Measurements from ENCODE around the gene CNTNAP1.
A peak's percentile ranks its signal among the peaks of the same experiment; 100 is the strongest.
"Not testable (repeated sequence)": the region's sequence is repeated elsewhere in the genome, so short reads cannot be mapped to it uniquely, and the experiment has no call there.

The CNTNAP1 gene

GRCh38 chr17:42704837-42705494 lies 22.6 kb downstream of the CNTNAP1 start:
- DNase-seq (ENCODE audit: low read depth, low spot score): peak; percentile 42

GRCh38 chr17:42706732-42707131 lies 24.4 kb downstream of the CNTNAP1 start:
- peak; percentile 92 for DNase-seq (ENCODE audit: low read depth, low spot score)
- no peak overlapping the region for H3K4me3 ChIP-seq (ENCODE audit: low read length)

More at GRCh38 chr17:42704837-42705494, 22.6 kb downstream of the CNTNAP1 start:
- no peak overlapping the region for H3K4me3 ChIP-seq (ENCODE audit: low read length)

- no peak overlapping the region for H3K4me3 ChIP-seq (ENCODE audit: low read length)
- DNase-seq (ENCODE audit: low read depth, low spot score): no peak
Measured at GRCh38 chr17:42708588-42708987, 26.3 kb downstream of the CNTNAP1 start.

GRCh38 chr17:42709561-42709960 lies 27.2 kb downstream of the CNTNAP1 start:
- H3K4me3 ChIP-seq (ENCODE audit: low read length): no peak overlapping the region
- no peak for DNase-seq (ENCODE audit: low read depth, low spot score)

DNA sequence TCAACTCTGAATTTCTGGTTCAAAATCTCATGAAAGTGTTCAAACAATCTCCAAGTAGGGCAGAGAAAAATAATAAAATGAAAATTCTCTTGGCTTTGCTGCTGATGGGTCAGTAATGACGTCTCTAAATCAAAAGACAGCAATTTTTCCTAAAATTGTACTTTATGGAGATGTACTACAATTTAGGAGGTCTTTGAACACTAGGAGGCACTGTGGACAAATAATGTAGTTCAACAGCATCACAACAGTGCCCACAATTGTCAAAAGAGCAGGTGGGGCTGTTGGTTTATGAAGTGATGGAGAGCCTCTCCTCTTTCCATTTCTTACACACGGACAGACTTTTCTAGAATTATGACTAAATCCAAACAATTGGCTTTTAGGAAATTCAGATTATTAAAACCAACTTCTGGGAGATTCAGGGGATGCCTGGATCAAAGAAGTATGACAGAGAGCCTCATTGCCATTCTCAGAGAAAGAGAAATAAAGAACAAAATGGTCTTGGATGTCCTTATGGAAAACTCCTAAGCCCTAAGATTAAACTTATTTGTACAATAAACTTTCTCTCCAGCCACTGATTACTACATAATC lies 38.8 kb downstream of the CNTNAP1 start:
- peak; percentile 67 for DNase-seq (ENCODE audit: low read depth, low spot score)
- H3K4me3 ChIP-seq (ENCODE audit: low read length): no peak overlapping the region

DNA sequence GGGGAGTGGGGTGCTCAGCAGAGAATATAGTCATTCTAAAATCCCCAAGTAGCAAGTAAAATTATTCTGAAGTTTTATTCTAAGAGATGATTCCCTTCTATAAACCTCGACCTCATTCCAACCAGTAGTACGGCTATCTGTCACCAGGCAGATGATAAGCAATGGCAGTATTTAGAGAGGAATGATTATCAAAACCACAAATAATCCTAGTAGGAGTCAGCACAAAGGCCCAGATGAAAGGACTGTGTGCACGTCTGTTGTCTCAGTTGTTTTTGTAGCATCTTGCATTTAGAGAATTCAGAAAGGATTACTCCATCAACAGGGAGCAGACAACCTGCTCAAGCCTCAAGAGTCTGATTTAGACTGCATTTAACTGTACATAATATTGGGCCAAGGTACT lies 41.3 kb downstream of the CNTNAP1 start:
- DNase-seq (ENCODE audit: low read depth, low spot score): no peak
- no peak overlapping the region for H3K4me3 ChIP-seq (ENCODE audit: low read length)

GRCh38 chr17:42725143-42725542 lies 42.8 kb downstream of the CNTNAP1 start:
- DNase-seq (ENCODE audit: low read depth, low spot score): no peak

DNA sequence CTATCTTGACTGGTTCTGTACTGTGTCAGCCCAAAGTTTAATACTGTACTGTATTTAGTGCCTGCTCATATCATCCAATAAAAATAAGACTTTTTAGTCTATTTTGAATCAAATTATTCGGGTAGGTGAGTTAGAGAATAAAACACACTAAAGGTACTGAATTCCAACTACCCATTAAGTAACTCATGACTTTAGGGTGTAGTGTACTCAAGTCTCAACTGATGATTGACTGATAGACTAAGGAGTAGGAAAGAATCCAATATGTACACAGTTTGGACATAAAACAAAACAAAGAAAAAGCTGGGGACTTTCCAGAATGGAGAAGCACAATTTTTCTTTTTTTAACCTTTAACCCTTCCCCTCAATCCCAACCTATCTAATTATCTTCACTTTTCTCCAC lies 58.4 kb downstream of the CNTNAP1 start:
- DNase-seq (ENCODE audit: low read depth, low spot score): no peak
- no peak overlapping the region for H3K4me3 ChIP-seq (ENCODE audit: low read length)

More at GRCh38 chr17:42725143-42725542, 42.8 kb downstream of the CNTNAP1 start:
- no peak overlapping the region for H3K4me3 ChIP-seq (ENCODE audit: low read length)

DNA sequence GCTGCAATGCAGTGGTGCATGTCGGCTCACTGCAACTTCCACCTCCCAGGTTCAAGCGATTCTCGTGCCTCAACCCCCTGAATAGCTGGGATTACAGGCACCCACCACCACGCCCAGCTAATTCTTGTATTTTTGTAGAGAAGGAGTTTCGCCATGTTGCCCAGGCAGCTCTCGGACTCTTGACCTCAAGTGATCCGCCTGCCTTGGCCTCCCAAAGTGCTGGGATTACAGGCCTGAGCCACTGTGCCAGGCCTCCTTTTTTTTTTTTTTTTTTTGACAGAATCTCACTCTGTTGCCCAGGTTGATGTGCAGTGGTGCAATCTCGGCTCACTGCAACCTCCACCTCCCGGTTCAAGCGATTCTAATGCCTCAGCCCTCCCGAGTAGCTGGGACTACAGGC lies 60.6 kb downstream of the CNTNAP1 start:
- DNase-seq (ENCODE audit: low read depth, low spot score): not testable (repeated sequence)

GRCh38 chr17:42743595-42744282 lies 61.4 kb downstream of the CNTNAP1 start:
- no peak for DNase-seq (ENCODE audit: low read depth, low spot score)
- peak overlapping the region; percentile 57 for H3K4me3 ChIP-seq (ENCODE audit: low read length)

More for the DNA sequence above, 60.6 kb downstream of the CNTNAP1 start:
- not testable (repeated sequence) for H3K4me3 ChIP-seq (ENCODE audit: low read length)

DNA sequence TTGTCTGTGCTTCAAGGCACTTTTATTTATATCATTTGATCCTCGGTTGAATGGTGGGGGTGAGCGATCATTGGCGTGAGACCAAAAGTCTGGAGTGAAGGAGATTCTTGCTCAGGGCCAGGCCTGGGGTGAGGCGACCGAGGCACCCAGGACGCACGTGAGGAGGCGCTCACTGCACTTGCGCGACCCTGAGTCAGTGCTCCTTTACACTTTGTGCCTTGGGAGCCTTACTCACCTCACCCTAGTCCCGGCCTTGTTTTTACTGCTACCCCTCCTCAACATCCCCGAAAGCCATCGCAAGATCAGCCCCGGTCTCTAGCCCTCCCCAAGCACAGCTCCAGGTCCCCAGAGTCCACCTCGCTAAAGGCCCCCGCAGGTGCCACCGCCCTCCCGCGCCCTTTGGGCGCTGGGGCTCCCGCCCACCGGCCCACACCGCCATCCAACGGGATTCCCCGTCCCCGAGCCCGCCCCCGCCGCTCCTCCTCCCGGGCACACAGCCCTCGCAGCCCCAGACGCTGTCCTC lies 62.0 kb downstream of the CNTNAP1 start:
- H3K4me3 ChIP-seq (ENCODE audit: low read length): peak overlapping the region; percentile 57

GRCh38 chr17:42744806-42745617 lies 62.7 kb downstream of the CNTNAP1 start, which contains the start of gene EZH1:
TSS of gene EZH1 (minus strand) at chr17:42745040. CDS start at chr17:42728941, 16,099 bp downstream.
- peak within 1 kb of the TSS; percentile 57 for H3K4me3 ChIP-seq (ENCODE audit: low read length)
- DNase-seq (ENCODE audit: low read depth, low spot score): peak; percentile 85

More for the DNA sequence above, 62.0 kb downstream of the CNTNAP1 start:
- DNase-seq (ENCODE audit: low read depth, low spot score): peak; percentile 39

GRCh38 chr17:42748202-42748907 lies 66.0 kb downstream of the CNTNAP1 start:
- no peak overlapping the region for H3K4me3 ChIP-seq (ENCODE audit: low read length)
- no peak for DNase-seq (ENCODE audit: low read depth, low spot score)

DNA sequence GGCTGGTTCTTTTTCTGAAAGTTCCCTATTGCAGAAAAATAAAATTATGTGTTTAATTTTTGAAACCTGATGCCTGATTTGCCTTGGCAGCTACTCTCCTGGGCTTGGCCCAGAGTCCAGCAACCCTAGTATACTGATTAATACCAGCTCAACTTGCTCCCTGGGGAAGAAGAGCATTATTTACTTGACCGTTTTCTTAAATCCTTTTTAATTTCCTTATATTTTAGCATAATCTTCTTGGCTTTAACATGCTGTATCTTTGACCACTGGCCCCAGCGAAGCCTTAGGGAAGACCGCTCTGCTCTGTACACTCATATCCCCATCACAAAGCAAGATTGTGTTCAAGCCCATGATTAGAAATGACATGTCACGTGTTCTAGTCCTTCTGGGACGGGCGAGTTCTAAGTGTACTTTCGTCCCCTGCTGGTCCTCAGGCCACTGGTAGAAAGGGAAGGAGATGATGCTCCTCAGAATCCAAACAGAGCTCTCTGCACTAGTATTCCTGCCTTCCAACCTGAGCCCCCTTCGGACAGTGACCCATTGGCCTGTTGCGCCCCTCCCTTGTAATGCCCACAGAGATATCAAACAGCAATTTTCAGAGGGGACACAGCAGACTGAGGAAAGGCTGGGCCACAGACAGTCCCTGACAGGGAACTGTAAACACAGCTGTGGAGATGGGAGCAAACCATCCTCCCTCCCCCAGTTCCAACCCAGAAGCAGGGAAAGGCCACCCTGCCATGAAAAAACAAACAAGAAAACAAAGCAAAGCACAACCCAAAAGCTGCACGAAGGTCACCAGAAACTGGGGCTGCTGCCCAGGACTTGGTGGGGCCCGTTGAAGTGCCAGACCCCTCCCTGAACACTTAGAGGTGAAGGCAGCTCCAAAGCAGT lies 66.8 kb downstream of the CNTNAP1 start:
- no peak overlapping the region for H3K4me3 ChIP-seq (ENCODE audit: low read length)
- no peak for DNase-seq (ENCODE audit: low read depth, low spot score)

All from Jurkat, Clone E6-1 (cell line).